GM19099 (cell line): ENCODE measurements around the gene PTGS1.

Source experiments
- POLR2A ChIP-seq: IDR thresholded peaks from 3 replicates; pipeline ENCODE4 v1.6.1; 2011; ENCODE audit warnings: low read depth; ENCODE audit not compliant: insufficient read length; ENCODE audit errors: extremely low read depth

PTGS1 gene

DNA sequence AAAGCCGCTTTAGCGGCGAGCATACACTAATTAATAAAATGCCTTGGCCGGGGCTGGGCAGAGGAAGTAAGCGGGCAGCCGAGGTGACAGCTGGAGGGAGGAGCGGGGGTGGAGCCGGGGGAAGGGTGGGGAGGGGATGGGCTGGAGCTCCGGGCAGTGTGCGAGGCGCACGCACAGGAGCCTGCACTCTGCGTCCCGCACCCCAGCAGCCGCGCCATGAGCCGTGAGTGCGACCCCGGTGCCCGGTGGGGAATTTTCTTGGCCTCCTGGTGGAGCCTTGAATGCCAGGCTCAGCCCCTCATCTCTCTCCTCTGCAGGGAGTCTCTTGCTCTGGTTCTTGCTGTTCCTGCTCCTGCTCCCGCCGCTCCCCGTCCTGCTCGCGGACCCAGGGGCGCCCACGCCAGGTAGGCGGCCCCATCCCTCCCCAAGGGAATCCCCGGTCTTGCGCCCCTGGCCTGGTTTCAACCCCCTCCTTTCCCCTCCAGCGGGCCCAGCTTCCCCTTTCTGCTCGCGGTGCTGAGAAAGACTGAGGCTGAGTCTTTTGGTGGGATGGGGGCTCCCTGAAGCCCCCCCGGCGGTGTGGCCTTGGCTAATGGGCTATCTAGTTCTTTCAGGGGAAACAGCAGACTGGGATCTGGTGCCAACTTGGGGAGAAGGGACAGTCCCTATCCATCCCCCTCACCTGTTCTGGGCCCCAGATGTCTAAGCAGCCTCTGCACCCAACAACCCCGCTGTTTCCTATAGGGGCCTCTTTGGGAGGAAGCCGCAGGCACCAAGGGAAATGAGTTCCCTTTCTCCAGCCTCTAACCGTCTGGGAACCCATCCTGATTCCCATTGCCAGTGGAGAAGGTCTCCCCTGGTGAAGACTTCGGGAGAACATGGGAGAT lies at the start of gene PTGS1:
TSS of gene PTGS1 (plus strand) at position 156 of the 887 bp plus-strand sequence. CDS start at position 217, 61 bp downstream.
- no peak for TF ChIP-seq POLR2A

DNA sequence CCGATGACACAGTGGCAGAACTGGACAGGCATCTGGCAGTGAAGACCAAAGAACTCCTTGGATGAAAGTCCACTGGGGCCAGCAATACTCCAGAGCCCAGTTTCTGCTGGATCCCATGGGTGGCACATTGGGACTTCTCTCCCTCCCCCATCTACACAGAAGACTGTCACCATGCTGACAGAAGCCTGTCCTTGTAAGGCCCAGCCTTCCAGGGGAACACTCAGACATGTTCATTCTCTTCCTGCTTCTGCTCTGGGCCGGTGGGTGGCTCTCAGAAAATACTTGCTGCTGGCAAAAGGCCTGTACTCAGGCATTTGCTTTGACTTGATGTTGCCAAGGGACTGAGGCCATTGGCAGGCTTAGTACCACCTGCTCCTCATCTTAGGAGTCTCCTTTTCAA lies 48.3 kb upstream of the PTGS1 start:
- no peak for TF ChIP-seq POLR2A

DNA sequence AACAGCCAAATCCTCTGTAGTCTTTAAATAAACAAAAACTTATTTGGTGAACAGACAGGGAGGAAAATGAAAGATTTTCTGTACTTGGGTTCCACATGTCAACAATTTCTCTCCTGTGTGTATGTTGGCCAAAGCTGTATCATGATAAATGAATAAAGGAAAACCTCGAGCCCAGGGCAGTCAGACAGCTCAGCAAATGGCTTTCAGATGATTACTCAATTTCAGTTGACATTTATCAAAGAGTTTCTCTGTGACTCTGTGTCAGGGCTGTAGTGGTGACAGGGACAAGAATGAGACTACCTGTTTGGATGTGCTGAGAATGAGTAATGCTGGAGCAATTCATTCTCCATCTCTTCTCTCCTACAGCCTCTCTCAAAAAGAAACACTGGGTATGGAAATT lies 45.7 kb upstream of the PTGS1 start:
- no peak for TF ChIP-seq POLR2A

DNA sequence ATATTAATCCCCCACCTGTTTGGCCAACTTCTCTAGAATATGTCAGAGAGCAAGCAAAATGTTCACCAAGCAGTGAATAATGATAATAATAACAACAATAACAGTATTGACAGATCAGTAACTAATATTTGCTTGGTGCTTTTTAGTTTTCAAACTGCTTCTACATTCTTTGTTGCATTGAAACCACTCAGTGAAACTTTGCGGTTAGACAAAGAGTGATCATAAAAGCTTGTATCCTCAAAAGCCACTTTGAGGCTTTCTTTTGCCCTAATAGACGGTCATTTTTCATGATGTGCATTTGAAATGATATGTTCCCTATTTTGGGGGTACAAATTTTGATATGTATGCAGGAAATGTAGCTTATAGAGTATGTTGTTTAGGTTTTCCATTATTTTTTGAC lies 43.6 kb upstream of the PTGS1 start:
- TF ChIP-seq POLR2A: no peak

DNA sequence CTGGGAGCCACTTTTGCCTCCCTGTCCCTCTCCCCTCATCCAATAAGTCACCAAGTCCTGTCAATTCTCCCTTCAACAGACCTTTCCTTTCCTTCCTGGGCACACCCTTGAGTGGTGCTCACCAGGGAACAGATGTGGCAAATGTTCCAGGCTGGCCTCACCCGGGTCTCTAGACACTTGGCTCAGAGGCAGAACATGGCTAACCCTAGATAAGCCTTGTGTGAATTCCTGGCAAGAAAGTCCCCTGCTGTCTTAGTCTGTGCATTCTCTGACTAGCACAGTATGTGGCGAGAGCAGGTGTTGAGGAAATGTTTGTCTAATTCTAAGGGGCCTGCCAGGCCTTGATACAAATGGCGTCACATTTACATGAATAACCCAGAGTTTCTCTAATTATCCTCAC lies 41.2 kb upstream of the PTGS1 start:
- no peak for TF ChIP-seq POLR2A

DNA sequence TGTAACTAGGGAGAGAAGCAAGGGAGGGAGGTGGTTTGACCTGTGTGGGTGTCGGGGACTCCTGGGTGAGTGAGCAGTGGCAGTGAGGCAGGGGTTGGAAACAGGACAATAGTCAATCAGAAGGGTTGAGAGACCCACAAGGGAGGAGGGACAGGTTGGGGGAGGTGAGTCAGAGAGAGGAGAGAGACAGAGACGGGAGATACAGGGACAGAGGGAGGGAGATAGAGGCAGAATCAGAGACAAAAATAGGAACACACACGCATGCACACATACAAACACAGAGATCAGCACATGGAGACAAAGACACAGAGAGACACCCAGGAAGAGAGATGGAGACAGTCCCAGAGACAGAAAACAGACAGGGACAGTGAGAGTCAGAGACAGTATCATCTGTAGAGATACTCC lies 39.3 kb upstream of the PTGS1 start:
- TF ChIP-seq POLR2A: no peak

DNA sequence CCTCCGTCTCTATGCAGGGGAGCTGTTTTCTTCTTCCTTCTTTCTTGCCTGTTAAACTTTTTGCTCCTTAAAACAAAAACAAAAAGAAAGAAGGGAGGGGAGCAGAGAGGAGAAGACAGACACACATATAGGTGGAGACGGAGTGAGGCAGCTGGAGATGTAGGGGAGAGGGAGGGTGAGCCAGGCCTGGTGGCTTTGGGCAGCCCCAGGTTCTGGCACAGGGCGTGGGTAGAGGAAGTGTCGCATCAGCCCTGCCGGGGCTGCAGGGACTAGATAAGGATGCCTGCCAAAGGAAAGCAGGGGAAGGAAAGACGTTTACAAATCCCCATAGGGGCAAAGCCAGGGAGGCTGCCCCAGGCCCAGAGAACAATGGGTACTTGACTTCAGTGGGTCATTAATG lies 38.7 kb upstream of the PTGS1 start:
- TF ChIP-seq POLR2A: no peak

DNA sequence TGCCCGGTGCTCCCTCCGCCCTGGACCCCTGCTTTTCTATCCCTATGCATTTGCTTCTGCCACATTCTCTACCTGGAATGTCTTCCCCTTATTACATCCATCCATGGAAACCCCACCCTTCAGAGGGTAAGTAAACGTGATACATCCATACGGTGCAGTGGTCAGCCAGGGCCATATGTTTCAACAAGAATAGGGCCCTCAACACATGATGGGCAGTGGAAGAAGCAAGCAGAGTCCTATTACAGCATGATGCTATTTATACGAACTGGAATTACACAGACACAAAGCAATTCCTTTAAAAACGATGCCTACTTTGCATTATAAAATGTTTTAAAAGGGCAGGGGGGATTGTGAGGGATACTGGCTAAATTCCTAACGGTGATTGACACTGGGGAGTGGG lies 38.2 kb upstream of the PTGS1 start:
- TF ChIP-seq POLR2A: no peak

DNA sequence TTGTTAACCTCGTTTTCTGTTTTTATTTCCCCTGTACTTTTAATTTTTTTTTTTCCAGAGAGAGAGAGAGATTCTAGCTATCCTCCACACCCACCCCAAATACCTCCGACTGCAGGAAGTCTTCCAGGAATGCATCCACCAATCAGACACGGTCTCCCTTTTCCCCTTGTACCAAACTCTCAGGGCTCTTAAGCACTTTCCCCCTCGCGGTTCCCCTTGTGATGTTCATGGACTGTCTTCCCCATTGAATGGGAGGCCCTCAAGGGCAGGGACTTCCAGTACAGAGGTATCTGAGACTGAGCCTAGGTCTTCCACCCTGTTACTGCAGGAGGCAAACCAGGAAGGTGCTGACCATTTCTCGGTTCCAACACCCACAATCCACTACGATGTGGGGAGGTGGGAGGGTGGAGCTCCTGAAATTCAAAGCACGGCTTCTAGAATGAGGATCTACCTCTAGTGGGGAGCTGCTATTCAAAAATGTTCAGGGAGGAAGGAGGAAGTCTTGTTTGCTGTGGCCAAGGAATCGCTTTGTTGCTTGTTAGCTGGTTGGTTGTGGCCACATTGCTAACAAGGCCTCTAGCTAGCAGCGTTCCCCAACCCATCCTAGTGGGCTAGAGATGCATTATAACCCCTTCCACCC lies 37.5 kb upstream of the PTGS1 start:
- no peak for TF ChIP-seq POLR2A

DNA sequence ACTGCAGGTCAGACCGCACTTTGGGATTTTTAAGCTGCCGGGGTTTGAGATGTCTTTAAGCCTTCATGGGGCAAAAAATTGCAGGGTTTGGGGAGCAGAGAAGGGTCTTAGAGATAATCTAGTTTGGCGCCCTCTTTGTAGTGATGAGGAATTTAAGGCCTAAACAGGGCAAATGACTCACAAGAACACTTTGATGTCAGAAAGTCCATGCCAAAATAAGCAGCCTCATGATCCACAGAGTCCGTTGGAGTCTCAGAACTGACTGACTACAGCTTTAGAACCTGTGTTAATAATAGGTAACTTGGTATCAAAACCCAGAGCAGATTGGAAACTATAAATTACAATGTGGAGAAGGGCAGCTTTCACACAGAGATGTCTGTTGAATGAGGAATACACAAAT lies 35.9 kb upstream of the PTGS1 start:
- TF ChIP-seq POLR2A: no peak

DNA sequence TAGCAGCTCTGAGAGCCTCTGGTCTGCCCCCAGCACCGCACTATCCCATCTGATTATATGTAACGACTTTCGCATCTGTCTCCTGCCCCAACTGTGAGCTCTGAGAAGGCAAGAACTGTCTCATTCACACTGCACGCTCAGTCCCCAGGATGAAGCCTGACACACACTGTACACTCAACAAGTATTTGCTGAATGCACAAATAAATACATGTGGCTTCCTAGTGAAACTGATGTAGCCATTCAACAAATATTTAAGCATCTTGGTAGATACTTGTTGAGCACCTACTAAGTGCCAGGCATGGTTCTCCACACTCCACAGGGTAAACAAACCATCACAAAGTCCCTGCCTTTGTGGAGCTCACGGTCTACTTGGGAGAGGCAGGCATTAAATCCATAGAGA lies 34.6 kb upstream of the PTGS1 start:
- TF ChIP-seq POLR2A: no peak

DNA sequence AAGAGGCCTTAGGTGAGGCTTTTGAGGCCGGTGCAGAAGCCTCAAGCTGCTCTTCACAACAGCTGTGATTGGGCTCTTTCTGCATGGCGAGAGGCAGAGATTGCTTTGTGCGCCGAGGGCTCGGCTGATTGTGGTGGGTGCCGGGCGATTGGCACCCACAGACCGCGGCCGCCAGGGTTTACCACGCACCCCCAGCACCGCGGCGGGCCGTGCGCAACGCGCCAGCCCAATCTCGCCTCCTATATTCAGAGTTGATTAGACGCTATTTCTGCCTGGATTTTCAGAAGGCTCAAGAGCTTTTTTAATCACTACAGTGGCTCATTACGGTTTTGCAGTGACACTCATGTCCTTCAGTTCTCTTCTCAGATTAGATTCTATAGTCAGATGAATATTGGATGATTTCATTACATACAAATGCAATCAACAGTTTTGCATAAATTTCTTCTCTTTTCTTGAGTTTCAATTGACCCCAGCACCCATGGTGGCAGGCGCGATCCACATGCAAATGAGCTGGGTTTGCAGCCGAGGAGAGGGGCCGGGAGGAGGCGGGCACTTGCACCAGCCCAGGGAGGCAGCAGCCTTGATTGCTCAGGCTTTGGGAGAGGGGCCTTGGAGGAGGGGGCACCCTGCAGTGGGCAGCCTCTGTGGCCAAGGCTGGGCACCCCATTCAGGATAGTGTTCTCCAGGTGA lies 33.8 kb upstream of the PTGS1 start:
- no peak for TF ChIP-seq POLR2A

DNA sequence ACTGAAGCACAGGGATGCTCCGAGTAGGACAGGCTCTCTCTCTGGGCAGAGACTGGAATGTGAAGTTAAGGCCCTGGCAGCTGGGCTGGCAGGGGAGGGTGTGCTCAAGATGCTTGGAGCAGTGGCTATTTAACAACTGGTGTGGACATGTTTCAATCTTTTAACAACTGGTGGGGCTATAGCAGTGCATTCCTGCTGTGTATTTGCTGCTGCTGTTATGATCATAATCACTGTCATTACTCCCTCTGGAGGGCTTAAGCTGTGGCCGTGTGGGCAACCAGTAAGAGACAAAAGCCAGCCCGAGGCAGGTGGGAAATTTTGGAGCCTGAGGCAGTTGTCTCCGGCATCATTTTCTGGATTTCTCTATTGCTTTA lies 33.3 kb upstream of the PTGS1 start:
- TF ChIP-seq POLR2A: no peak

DNA sequence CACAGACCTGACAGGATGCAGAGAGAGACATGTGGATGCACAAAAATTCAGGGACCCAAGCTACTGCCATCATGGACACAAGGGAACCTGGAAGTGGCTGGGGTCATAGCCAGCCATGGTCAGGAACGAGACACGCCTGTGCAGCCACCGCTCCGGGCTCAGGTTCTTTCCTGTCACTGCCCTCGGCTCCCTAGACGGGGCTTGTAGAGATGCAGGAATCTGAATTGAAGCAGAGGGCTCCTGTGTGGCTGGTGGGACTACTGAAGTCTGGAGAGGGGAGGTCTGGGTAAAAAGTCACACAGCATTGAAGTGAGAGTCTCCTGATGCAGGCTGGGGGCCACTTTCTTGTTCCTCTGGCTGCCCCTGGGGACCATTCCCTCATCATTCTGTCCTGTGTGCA lies 32.3 kb upstream of the PTGS1 start:
- TF ChIP-seq POLR2A: no peak

DNA sequence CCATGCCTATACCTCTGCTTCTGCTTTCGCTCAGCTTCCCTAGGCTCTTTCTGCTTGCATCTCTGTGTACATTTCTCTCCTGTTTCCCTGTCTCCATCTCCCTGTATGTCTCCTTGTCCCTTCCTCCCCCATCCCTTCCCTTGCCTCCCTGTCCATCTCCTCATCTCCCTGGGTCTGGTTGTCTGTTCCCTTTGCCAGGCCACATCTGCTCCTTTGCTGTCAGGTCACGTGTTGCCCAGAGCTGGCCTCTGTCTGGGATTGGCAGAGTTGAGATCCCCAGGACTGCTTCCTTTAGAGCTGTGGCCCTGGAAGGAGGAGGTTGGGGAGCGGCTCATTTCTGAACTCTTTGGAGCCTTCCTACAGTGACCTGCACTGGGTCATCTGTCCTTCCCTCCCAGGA lies 31.8 kb upstream of the PTGS1 start:
- no peak for TF ChIP-seq POLR2A

DNA sequence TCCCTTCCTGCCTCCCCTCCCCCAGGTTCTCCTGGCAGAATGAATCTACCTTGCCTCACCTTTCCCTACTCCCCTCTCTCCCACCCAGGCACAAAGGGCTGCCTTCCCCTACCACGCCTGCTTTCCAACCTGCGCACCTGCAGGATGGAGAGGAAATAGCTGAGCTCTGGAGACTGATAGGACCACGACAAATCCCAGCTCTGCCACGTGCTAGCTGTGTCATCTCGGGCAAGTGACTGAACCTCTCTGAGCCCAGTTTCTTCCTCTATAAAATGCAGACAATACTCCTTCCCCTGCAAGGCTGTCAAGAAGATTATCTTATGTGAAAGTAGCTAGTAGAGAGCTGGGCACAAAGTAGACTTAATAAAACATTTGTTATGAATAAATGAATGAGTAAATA lies 31.2 kb upstream of the PTGS1 start:
- TF ChIP-seq POLR2A: no peak
